Muscle of leg (tissue), 16 donors: Measurements from ENCODE around the gene AP2B1. TPM values are rescaled to one million over a fixed set of nuclear protein-coding genes. Genes with fewer than 3 reads are reported as not detected.

ENCODE experiments used
- DNase-seq: peaks from one replicate; pipeline ENCODE4 v3.0.0; 2013
- H3K27ac ChIP-seq: one replicate; pipeline ENCODE4 v1.5.1; 2013; ENCODE audit warnings: mild to moderate bottlenecking, low read length, control low read depth
- H3K27me3 ChIP-seq: one replicate; pipeline ENCODE4 v1.6.1; 2013; ENCODE audit warnings: low read length; ENCODE audit not compliant: control insufficient read depth, insufficient read depth
- H3K36me3 ChIP-seq: one replicate; pipeline ENCODE4 v1.6.1; 2013; ENCODE audit warnings: low read length; ENCODE audit not compliant: control insufficient read depth, insufficient read depth
- H3K4me1 ChIP-seq: one replicate; pipeline ENCODE4 v1.6.1; 2013; ENCODE audit warnings: low read length; ENCODE audit not compliant: control insufficient read depth, insufficient read depth
- H3K4me3 ChIP-seq: one replicate; pipeline ENCODE4 v1.5.1; 2013; ENCODE audit warnings: low read length, control low read depth
- H3K9me3 ChIP-seq: replicated peaks from 2 replicates; pipeline ENCODE4 v1.6.1; 2013; ENCODE audit warnings: low read depth, low read length; ENCODE audit not compliant: control insufficient read depth
- WGBS: methylation state at CpG from one replicate; pipeline ENCODE4 v1.1.5; 2013; ENCODE audit warnings: missing lambda C conversion rate; ENCODE audit not compliant: insufficient coverage; 5-methylcytosine and 5-hydroxymethylcytosine counted together
- long read RNA-seq, 11 donors: transcript quantifications; one replicate each; lab custom pipeline, GENCODE V29; 2026
- polyA plus RNA-seq, 8 donors: library from polyadenylated mRNA; unstranded; fragments of 120-200 nt; gene quantifications; one replicate each; pipeline versions ENCODE4 v1.2.1 to v1.2.3, GENCODE V29; 2013; ENCODE audit warnings: inconsistent platforms in 1 of 8, low replicate concordance in 1 of 8; ENCODE audit not compliant: insufficient read length in 8 of 8, insufficient read depth in 1 of 8
- total RNA-seq: library from RNA; stranded (reverse); fragments of 120-200 nt; gene quantifications from one replicate; pipeline ENCODE4 v1.2.4, GENCODE V29; 2013

The AP2B1 gene
- total RNA-seq: 45.4 TPM
- 10 to 100 TPM; 65.0 to 92.9 (median 75.9) TPM for polyA plus RNA-seq
- long read RNA-seq, donor 1, partial matches to known transcripts: 0 of 2 reads
- long read RNA-seq, donor 1, other reads (novel, unspliced or antisense): 0 of 2 reads
- long read RNA-seq, donor 2: 0 reads
- long read RNA-seq, donor 3, partial matches to known transcripts: 0 of 4 reads
- long read RNA-seq, donor 3, other reads (novel, unspliced or antisense): 0 of 4 reads
- long read RNA-seq, donor 4, partial matches to known transcripts: 0 of 1 reads
- long read RNA-seq, donor 4, other reads (novel, unspliced or antisense): 0 of 1 reads
- long read RNA-seq, donor 5, full-length matches to known transcripts: 7 of 30 reads
- long read RNA-seq, donor 5, partial matches to known transcripts: 23 of 30 reads
- long read RNA-seq, donor 5, other reads (novel, unspliced or antisense): 0 of 30 reads
- long read RNA-seq, donor 6, partial matches to known transcripts: 0 of 5 reads
- long read RNA-seq, donor 6, other reads (novel, unspliced or antisense): 0 of 5 reads
- long read RNA-seq, donor 7, full-length matches to known transcripts: 3 of 3 reads
- long read RNA-seq, donor 7, partial matches to known transcripts: 0 of 3 reads
- long read RNA-seq, donor 7, other reads (novel, unspliced or antisense): 0 of 3 reads
- long read RNA-seq, donor 8, full-length matches to known transcripts: 6 of 23 reads
- long read RNA-seq, donor 8, partial matches to known transcripts: 17 of 23 reads
- long read RNA-seq, donor 8, other reads (novel, unspliced or antisense): 0 of 23 reads
- long read RNA-seq, donor 9, partial matches to known transcripts: 5 of 6 reads
- long read RNA-seq, donor 9, other reads (novel, unspliced or antisense): 0 of 6 reads
- long read RNA-seq, donor 10, full-length matches to known transcripts: 5 of 21 reads
- long read RNA-seq, donor 10, partial matches to known transcripts: 8 of 21 reads
- long read RNA-seq, donor 10, other reads (novel, unspliced or antisense): 8 of 21 reads
- long read RNA-seq, donor 11, full-length matches to known transcripts: 3 of 9 reads
- long read RNA-seq, donor 11, partial matches to known transcripts: 6 of 9 reads
- long read RNA-seq, donor 11, other reads (novel, unspliced or antisense): 0 of 9 reads

DNA sequence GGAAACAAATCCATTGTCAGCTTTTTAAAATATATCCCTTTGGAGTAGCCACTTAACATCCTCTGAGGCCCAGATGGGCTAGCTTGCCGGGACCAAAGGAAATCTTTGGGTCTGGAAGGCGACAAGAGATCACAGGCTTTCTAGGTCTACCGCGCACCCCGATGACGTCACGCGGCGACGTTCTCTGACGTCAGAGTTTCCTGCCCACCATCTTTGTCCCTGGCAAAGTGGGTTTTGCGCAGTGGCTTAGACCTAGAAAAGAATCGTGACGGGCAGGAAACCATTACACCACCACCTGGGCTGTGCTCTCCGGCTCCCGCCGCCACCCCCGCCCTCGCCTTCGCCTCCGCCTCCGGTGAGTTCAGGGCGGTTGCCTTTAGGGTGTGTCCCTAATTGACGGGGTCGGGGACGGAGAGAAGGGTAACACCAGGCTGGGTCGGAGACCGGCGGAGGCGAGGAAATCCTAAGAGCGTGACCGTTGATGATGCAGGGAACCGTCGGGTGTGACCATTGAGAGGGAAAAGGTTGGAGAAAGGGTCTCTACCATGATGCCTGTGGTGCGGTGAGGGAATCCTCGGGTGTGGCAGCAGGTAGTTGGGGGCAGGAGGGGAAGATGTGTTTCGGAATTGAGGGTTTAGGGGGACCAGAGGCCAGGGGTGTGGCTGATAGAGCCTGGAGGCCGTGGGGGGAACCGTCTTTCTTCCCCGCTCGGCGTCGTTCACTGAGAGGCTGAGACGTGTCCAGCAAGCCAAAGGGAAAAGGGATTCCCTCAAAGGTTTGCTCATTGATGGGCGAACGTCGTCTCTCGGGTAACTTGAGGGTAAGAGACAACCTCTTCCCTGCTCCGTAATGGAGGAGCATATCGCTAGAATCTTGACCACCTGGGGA lies at the start of gene AP2B1:
Gene AP2B1, plus strand, starts transcription at position 249 of the 888 bp plus-strand sequence. CDS start 6,709 bp downstream, outside the sequence.
- Histone ChIP-seq H3K4me1 (peaks cover 5% of the 10 kb centered on the region), H3K36me3 (no peaks in the 10 kb centered on the region), H3K27me3 (no peaks in the 10 kb centered on the region), H3K27ac (peak within 1 kb of the TSS; percentile 97), H3K4me3 (peak within 1 kb of the TSS; percentile 88), H3K9me3 (no peaks in the 10 kb centered on the region)
- peak; percentile 98 for DNase-seq
- WGBS: under 1% methylated on average over 32 of the region's 50 CpGs

DNA sequence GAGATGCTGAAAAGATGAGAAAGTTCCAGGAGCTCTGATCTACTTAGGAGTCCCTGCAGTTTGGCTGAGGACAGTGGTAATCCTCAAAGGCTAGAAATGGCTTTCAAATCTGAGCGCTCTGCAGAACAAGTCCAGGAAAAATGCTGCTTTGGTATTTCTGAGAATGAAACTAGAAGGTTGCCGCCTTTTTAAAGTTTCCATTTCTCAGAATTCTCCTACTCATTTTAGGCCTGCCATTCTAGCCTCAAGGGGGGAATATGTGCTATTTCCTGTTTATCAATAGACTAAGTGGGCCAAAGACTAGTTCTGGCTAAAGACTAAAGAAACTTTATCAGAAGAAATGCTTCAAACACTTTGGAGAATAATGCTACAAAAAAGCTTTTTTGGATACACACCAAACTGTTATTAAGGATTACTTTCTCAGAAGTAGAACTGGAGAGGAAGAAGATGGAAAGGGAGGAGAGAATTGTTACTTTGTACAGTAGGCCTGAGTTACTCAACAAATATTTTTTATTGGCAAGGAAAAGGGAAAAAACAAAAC lies 49.5 kb upstream of the AP2B1 start, which contains the start of gene SLFN12L:
Gene SLFN12L, minus strand, starts transcription at position 78 of the 541 bp plus-strand sequence. CDS start 15,314 bp downstream, outside the sequence.
- no CpG with 5 or more reads among the region's 2 CpGs for WGBS
- peak; percentile 63 for DNase-seq
- Histone ChIP-seq H3K27me3 (no peaks in the 10 kb centered on the region), H3K4me3 (peak within 1 kb of the TSS; percentile 2), H3K27ac (peak within 1 kb of the TSS; percentile 62), H3K36me3 (no peaks in the 10 kb centered on the region), H3K9me3 (no peaks in the 10 kb centered on the region), H3K4me1 (no peaks in the 10 kb centered on the region)

DNA sequence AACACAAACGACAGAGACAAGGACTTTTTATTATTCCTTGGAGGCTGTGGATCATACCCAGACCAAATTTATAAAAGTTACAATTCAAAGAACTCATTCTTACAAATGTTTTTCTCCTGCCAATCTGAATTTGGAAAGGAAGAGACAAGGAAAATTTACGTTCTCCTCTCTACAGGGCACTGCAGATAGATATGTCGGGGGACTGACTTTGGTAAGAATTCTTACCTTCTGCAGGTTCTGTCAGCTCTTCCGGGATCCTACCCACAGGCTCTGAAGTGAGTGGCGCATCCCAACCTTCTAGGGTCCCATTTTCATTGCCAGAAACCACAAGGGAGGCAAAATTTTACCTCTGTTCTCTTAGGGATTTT lies 47.5 kb upstream of the AP2B1 start:
- no peak for DNase-seq
- Histone ChIP-seq H3K27me3 (no peaks in the 10 kb centered on the region), H3K27ac (no peak overlapping the region), H3K4me3 (no peak overlapping the region), H3K4me1 (no peaks in the 10 kb centered on the region), H3K9me3 (no peaks in the 10 kb centered on the region), H3K36me3 (no peaks in the 10 kb centered on the region)
- WGBS: 60% methylated on average over 1 of the region's 5 CpGs

DNA sequence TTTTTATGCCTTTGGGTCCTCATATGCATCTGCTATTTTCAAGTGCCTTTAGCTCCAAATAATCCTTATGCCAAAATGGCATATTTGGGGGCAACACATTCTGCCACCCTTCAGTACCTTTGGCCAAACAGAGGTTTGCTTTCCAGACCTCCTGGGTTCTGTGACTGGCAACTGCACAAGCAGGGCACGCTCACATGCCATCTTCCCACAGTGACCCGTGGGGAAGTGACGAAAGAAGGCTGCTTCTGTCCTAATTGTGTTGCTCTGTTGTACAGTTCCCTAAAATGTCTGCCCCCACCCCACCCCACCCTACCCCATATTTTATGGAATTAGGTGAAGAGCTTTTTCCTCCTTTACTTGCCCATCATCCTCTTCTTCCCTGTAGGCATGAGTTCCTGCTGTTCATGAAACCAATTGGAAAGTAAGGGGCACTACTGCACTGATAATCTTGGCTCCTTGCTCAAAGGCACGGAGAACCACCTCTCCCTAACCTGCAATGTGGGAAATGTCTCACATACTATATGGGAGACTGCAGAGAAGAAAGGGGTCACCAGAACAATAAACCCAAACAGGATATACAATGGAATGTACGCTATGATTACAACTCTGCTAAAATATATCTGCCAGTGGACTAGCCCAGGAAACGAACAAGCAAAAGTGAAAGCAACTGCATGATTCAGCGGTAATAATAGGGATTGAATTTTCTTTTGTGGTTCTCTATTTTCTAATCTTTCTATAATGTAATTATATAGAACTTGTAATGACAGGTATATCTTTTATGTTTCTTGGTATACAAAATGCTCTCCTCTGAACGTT lies 46.3 kb upstream of the AP2B1 start:
- WGBS: no CpG with 5 or more reads among the region's 8 CpGs
- peak overlapping the region; percentile 78 for H3K27ac ChIP-seq
- H3K9me3 ChIP-seq: no peaks in the 10 kb centered on the region
- peak; percentile 45 for DNase-seq
- no peaks in the 10 kb centered on the region for H3K4me1 ChIP-seq
- H3K27me3 ChIP-seq: no peaks in the 10 kb centered on the region
- H3K36me3 ChIP-seq: no peaks in the 10 kb centered on the region
- H3K4me3 ChIP-seq: peak overlapping the region; percentile 23

DNA sequence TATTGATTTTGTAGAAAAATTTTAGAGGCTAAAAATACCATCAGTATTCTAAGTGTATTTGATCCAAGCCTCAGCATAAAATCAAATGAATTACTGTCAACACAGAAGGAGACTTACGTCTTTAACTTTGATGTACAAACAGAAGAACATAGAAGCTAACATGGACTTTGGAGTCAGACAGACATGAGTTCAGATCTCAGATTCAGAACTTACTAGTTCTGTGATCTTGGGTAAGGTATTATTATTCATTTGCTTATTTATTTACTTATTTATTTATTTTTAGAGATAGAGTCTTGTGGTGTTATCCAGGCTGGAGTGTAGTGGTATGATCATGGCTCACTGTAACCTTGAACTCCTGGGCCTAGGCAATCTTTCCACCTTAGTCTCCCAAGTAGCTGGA lies 45.7 kb upstream of the AP2B1 start:
- no peaks in the 10 kb centered on the region for H3K36me3 ChIP-seq
- no peak for DNase-seq
- H3K27me3 ChIP-seq: no peaks in the 10 kb centered on the region
- no CpG with 5 or more reads among the region's 1 CpG for WGBS
- H3K4me3 ChIP-seq: no peak overlapping the region
- no peak overlapping the region for H3K27ac ChIP-seq
- H3K9me3 ChIP-seq: no peaks in the 10 kb centered on the region
- no peaks in the 10 kb centered on the region for H3K4me1 ChIP-seq

DNA sequence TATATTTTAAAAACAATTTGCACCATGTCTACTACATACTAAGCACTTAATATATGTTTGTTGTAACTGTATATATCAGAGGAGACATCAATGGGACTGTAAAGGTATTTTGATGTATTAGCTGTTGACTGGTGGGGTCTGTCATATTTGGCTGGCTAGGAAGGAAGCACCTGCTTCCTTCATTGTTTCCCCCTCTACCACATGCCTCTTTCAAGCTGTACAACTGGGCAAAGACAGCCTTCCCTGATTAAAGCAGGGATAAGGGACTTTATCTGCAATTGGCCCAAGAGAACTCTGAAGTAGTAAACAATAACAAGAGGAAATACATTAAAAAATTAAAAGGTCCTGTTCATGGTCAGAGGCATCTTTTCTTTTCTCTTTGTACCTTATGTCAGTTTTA lies 44.1 kb upstream of the AP2B1 start:
- Histone ChIP-seq H3K27ac (no peak overlapping the region), H3K4me3 (no peak overlapping the region), H3K4me1 (no peaks in the 10 kb centered on the region), H3K27me3 (no peaks in the 10 kb centered on the region), H3K36me3 (no peaks in the 10 kb centered on the region), H3K9me3 (no peaks in the 10 kb centered on the region)
- no peak for DNase-seq

DNA sequence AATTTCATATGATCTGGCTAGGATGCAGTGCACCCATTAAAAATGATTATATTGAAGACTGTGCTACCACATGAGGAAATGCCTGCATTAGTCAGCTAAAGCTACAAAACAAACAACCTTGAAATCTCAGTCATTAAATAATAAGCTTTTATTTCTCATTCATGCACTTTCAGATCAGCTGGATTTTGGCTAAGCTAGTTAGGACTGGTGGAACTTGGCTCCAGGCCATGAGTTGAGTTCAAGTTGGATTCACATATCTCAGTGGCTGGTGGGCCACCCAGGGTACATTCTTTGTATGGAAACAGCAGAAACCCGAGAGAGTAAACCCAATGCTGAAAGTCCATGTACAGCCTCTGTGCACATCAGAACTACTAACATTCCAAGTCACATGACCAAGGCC lies 43.3 kb upstream of the AP2B1 start:
- Histone ChIP-seq H3K4me3 (no peak overlapping the region), H3K27me3 (no peaks in the 10 kb centered on the region), H3K9me3 (no peaks in the 10 kb centered on the region), H3K36me3 (no peaks in the 10 kb centered on the region), H3K4me1 (no peaks in the 10 kb centered on the region), H3K27ac (no peak overlapping the region)
- no peak for DNase-seq
- no CpG with 5 or more reads among the region's 1 CpG for WGBS

DNA sequence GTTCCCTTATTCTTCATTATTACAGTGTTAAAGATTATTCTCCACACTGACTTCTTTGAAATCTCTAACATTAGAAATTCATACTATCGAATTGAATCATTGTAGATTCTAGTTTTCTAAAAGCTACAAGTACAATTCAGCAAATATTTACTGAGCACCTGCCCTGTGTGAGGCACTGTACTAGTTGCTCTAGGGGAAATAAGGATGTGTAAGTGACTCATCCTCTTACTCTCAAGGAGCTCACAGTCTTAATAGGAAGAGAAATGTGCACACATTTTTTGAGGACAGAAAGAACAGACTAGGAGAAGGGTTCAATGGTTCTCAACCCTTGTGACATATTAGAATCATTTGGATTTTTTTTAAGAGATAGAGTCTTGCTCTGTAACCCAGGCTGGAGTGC lies 42.0 kb upstream of the AP2B1 start:
- Histone ChIP-seq H3K9me3 (no peaks in the 10 kb centered on the region), H3K27me3 (no peaks in the 10 kb centered on the region), H3K4me1 (no peaks in the 10 kb centered on the region), H3K27ac (no peak overlapping the region), H3K36me3 (no peaks in the 10 kb centered on the region), H3K4me3 (no peak overlapping the region)
- no CpG with 5 or more reads among the region's 1 CpG for WGBS
- no peak for DNase-seq
